Astrocyte of the cerebellum (primary cell): Measurements from ENCODE around the gene BUB1B.
A peak's percentile ranks its signal among the peaks of the same experiment; 100 is the strongest.
"Not testable (repeated sequence)": the region's sequence is repeated elsewhere in the genome, so short reads cannot be mapped to it uniquely, and the experiment has no call there.

Source experiments
- DNase-seq: peaks from one replicate; pipeline ENCODE4 v3.0.0-alpha.2; 2011; ENCODE audit warnings: low read depth
- H3K4me3 ChIP-seq: 2 replicates; pipeline ENCODE4 v1.5.1; 2011; ENCODE audit warnings: mild to moderate bottlenecking, low read depth, low read length, moderate library complexity
- CTCF ChIP-seq: IDR thresholded peaks from 2 replicates; pipeline ENCODE4 v1.5.1; 2012; ENCODE audit warnings: low read length, low read depth, moderate library complexity, mild to moderate bottlenecking; ENCODE audit errors: missing control alignments
- in situ Hi-C: cut with HindIII; loops from 2 replicates; pipeline ENCODE4 v1.10.0; 2017; ENCODE audit warnings: low sequenced_read_pairs

Gene BUB1B, protein sequence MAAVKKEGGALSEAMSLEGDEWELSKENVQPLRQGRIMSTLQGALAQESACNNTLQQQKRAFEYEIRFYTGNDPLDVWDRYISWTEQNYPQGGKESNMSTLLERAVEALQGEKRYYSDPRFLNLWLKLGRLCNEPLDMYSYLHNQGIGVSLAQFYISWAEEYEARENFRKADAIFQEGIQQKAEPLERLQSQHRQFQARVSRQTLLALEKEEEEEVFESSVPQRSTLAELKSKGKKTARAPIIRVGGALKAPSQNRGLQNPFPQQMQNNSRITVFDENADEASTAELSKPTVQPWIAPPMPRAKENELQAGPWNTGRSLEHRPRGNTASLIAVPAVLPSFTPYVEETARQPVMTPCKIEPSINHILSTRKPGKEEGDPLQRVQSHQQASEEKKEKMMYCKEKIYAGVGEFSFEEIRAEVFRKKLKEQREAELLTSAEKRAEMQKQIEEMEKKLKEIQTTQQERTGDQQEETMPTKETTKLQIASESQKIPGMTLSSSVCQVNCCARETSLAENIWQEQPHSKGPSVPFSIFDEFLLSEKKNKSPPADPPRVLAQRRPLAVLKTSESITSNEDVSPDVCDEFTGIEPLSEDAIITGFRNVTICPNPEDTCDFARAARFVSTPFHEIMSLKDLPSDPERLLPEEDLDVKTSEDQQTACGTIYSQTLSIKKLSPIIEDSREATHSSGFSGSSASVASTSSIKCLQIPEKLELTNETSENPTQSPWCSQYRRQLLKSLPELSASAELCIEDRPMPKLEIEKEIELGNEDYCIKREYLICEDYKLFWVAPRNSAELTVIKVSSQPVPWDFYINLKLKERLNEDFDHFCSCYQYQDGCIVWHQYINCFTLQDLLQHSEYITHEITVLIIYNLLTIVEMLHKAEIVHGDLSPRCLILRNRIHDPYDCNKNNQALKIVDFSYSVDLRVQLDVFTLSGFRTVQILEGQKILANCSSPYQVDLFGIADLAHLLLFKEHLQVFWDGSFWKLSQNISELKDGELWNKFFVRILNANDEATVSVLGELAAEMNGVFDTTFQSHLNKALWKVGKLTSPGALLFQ

DNA sequence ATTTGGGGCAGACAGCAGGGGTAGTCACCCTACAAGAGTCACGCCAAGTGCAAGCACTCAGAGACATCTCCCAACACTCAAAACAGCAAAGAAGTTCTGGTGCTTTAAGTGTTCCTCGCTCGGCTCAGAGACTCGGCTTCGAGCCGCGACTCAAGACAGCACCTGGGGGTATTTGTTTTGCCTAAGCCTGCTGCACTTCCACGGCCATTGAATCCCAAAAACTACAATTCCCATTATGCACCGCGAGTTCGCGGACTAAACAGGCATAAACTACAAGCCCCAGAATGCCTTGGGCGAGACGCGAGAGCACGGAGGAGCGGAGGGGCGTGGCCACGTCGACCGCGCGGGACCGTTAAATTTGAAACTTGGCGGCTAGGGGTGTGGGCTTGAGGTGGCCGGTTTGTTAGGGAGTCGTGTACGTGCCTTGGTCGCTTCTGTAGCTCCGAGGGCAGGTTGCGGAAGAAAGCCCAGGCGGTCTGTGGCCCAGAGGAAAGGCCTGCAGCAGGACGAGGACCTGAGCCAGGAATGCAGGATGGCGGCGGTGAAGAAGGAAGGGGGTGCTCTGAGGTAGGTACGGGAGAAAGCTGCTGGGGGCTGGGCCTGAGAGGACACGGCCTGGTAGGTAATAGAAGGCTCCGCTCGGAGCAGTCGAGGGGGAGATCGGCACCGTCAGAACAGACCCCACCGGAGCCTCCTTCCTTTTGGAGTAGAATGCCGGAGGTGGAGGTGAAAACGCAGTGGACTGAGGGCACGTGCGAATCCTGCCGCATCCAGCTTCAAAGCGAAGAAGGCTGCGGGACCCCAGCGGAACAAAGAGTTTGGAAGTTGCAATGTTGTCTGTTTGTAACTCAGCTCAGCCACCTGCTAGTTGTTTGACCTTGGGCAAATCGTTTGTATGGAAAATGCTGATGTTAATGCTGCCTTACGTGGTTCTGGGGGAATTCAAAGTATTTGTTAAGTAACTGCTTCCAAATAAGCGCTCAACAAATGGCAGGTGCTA is at the start of gene BUB1B:
TSS of gene BUB1B (plus strand) at position 381 of the 1,000 bp plus-strand sequence. CDS start at position 533, 152 bp downstream.
- in situ Hi-C loops = no loop called here
- DNase-seq = peak; percentile 86
- no peak for TF ChIP-seq CTCF
- peak within 1 kb of the TSS; percentile 86 for H3K4me3 ChIP-seq

DNA sequence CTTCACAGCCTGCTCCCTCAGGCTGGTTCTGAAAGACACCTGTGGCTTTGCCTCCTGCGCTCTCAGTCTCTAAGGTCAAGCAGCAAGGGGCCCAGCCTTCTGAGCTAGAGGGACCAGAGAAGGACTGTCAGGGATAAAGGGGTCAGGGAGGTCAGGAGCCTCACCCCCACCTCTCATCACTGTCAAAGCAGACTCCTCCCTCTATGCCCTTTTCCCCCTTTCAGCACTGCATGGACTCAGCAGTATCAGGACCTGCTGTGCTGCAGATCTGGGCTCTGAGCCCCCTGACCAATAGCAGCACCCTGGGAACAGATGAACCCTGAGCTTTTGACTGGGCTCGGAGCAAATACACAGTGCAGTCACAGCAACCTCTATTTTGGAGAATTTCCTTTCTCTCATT is 49.0 kb upstream of the BUB1B start:
- in situ Hi-C loops = no loop called here
- no peak for DNase-seq
- no peak for TF ChIP-seq CTCF
- H3K4me3 ChIP-seq = no peak overlapping the region

DNA sequence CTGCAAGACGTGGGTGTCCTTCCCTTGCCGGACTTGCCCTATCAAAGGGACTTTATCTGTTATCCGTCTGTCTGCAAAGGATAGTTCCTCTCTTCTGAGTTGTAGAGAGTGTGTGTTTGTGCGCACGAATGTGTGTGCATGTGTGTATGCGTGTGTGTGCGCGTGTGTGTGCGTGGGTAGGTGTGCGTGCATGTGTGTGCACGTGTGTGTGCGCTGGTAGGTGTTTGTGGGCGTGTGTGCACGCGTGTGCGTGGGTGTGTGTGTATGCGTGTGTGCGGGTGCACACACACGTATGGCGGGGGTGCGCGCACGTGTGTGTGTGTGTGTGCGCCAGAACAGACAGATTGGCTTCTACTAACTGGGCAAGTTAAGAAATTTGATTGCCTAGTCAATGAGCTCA is 48.1 kb upstream of the BUB1B start:
- no peak overlapping the region for H3K4me3 ChIP-seq
- in situ Hi-C loops = no loop called here
- TF ChIP-seq CTCF = no peak
- no peak for DNase-seq

GRCh38 chr15:40114218-40114617 is 46.7 kb upstream of the BUB1B start:
- in situ Hi-C loops = no loop called here
- no peak for TF ChIP-seq CTCF
- DNase-seq = no peak

DNA sequence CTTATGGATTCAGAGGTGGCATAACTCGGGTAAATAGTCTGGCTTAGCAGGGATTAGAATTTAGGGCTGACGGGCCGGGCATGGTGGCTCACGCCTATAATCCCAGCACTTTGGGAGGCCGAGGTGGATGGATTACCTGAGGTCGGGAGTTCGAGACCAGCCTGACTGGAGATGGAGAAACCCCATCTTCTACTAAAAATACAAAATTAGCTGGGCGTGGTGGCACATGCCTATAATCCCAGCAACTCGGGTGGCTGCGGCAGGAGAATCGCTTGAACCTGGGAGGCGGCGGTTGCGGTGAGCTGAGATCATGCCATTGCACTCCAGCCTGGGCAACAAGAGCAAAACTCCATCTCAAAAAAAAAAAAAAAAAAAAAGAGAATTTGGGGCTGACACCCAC is 45.8 kb upstream of the BUB1B start:
- DNase-seq, H3K4me3 ChIP-seq, in situ Hi-C loops: not testable (repeated sequence)

More at GRCh38 chr15:40114218-40114617, 46.7 kb upstream of the BUB1B start:
- no peak overlapping the region for H3K4me3 ChIP-seq

GRCh38 chr15:40115670-40116093 is 45.2 kb upstream of the BUB1B start:
- no peak for TF ChIP-seq CTCF
- in situ Hi-C loops = no loop called here
- H3K4me3 ChIP-seq = no peak overlapping the region
- DNase-seq = no peak
